ENCODE data around the gene ITPR1. TPM values are rescaled to one million over a fixed set of nuclear protein-coding genes. Genes with fewer than 3 reads are reported as not detected.

Gene ITPR1
- total and polyA plus RNA-seq, 10 of the 15 experiments (the other 5 are each of a cell fraction or from before 2014, with no cell fraction given), result 12.2 to 239 (median 28.4) TPM

- Histone ChIP-seq H3K79me2 (ENCODE audit: control insufficient read depth, insufficient read depth, low read length) (no peaks in the 10 kb centered on the region), H3K9ac (ENCODE audit: control insufficient read depth, insufficient read depth, low read length) (no peak overlapping the region), H3K4me1 (ENCODE audit: control insufficient read depth, insufficient read depth, low read length) (no peaks in the 10 kb centered on the region), H3K27ac (ENCODE audit: control insufficient read depth, insufficient read depth) (no peak overlapping the region), H3K4me2 (ENCODE audit: control insufficient read depth, insufficient read depth) (no peak overlapping the region), H3K27me3 (replicated peaks in 1 of 2; ENCODE audit: control insufficient read depth in 2 of 2, insufficient read depth in 2 of 2, low read length in 1 of 2) (no peaks in the 10 kb centered on the region), H3K36me3 (ENCODE audit: control insufficient read depth in 2 of 2, insufficient read depth in 2 of 2, low read length in 1 of 2) (no peaks in the 10 kb centered on the region; a peak in 2 of 4 replicates), H3K4me3 (no peak overlapping the region), H2AFZ (ENCODE audit: control insufficient read depth, low read depth, low read length) (no peak overlapping the region), H3K9me3 (replicated peaks; ENCODE audit: control insufficient read depth, insufficient read depth, low read length) (no peaks in the 10 kb centered on the region), H4K20me1 (ENCODE audit: control insufficient read depth, insufficient read depth) (no peaks in the 10 kb centered on the region)
- DNase-seq (ENCODE audit: low read depth, low spot score) (no peak), FAIRE-seq (no peak), ATAC-seq (no peak)
- POLR2A ChIA-PET, result no interaction called here
- intact Hi-C loops (cut with micrococcal nuclease; ENCODE audit: unreplicated experiment), result no loop called here
- SMC1A ChIA-PET (ENCODE audit: uncharacterized antibody, unreplicated experiment), result interaction anchor here (0.6 to 1.3 kb wide), 4 partner anchors 44 to 139 kb away, joined by 3 to 4 read pairs (median 4); no protein-coding TSS in a partner anchor
- 52% methylated on average over 5 of the region's 5 CpGs for WGBS (ENCODE audit: insufficient coverage, insufficient replicate concordance, low lambda C conversion rate, missing lambda C conversion rate)
- no TSS peak for BruUV-seq (replicated peaks)
- CTCF ChIA-PET, result interaction anchor here (1.3 kb wide), 1 partner anchor 218 kb away, joined by 3 read pairs; no protein-coding TSS in a partner anchor
- RAD21 ChIA-PET (ENCODE audit: unreplicated experiment), result no interaction called here
- in situ Hi-C loops (cut with MboI), result no loop called here
- no peak for TF ChIP-seq ZNF207 (IDR thresholded peaks at IDR 0.05; ENCODE audit: borderline replicate concordance)
- TF ChIP-seq RELB (IDR thresholded peaks at IDR 0.05; ENCODE audit: low read depth), result no peak
- TF ChIP-seq GATAD2B (conservative IDR thresholded peaks at IDR 0.05; ENCODE audit: low read depth), result no peak
- no peak for TF ChIP-seq CBFB (IDR thresholded peaks at IDR 0.05; ENCODE audit: low read depth)
- TF ChIP-seq NR2C1 (IDR thresholded peaks at IDR 0.05), result no peak
- TF ChIP-seq MLLT1 (IDR thresholded peaks at IDR 0.05), result no peak
- no peak for TF ChIP-seq CEBPB (IDR thresholded peaks at IDR 0.05; ENCODE audit: borderline replicate concordance in 1 of 2, low read depth in 2 of 2, low read length in 2 of 2)
- TF ChIP-seq ETV6 (conservative IDR thresholded peaks at IDR 0.05 in 1 of 2, IDR thresholded peaks at IDR 0.05 in 1 of 2; ENCODE audit: borderline replicate concordance in 1 of 2, low read depth in 1 of 2), result no peak
Measured at GRCh38 chr3:4564928-4565586, 71.9 kb downstream of the ITPR1 start.

Measured in GM12878 (cell line).